HG03575 (cell line): ENCODE measurements around the gene TAF5L.

Experiments
- ATAC-seq: cut with Tn5 transposase; IDR thresholded peaks from one replicate; pipeline ENCODE4 v1.9.1; 2021; ENCODE audit not compliant: unreplicated experiment, insufficient number of reproducible peaks, low FRiP score; ENCODE audit errors: extremely low read depth

The TAF5L gene

GRCh38 chr1:229554886-229555621, 70.9 kb downstream of the TAF5L start:
- no peak for ATAC-seq

- ATAC-seq = no peak
These were observed 72.2 kb downstream of the TAF5L start for GRCh38 chr1:229553621-229554130.

DNA sequence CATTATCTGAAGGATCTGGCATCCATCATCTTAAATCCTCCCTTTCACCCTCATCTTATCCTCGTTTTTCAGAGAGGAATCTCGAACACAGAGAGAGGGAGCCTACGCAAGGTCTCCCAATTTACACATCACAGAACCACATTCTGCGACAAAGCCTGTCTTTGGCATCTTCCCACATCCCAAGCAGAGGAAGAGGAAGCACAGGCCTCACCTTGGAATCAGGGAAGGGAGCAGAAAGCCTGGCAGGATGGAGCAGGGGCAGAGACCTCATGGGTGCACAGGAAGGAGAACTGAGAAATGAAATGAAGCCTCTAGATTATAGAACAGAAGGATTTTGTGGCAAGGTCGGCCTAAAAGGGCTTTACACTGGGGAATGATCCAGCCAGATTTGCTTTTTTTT, 73.2 kb downstream of the TAF5L start:
- no peak for ATAC-seq

GRCh38 chr1:229550812-229551567, 74.9 kb downstream of the TAF5L start:
- ATAC-seq = no peak

- ATAC-seq = no peak
These were observed 78.4 kb downstream of the TAF5L start for GRCh38 chr1:229547542-229547941.

DNA sequence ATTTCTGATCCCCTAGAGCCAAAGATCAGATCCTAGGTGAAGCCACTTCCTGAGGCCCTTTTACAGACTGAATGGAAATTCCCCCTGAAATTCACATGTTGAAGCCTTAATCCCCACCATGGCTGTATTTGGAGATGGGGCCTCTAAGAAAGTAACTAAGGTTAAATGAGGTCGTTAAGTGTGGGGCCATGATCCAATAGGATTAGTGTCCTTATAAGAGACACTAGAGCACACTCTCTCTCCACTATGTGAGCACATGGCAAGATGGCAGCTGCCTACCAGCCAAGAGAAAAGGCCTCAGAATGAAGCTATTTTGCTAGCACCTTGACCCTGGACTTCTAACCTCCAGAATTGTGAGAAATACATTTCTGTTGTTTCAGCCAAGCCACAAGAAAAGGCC, 81.3 kb downstream of the TAF5L start:
- ATAC-seq = no peak
